HL-60 (cell line): Measurements from ENCODE around the gene FECH.

Experiments
- DNase-seq, 2 experiments: peaks; one replicate each; pipeline ENCODE4 v3.0.0-alpha.2; 2010 to 2020; ENCODE audit warnings: low read depth in 1 of 2, low spot score in 1 of 2
- H3K27ac ChIP-seq: fragments of 250-450 bp; sonication (Bioruptor Pico); replicated peaks from 2 replicates; pipeline ENCODE4 v1.5.1; 2020; ENCODE audit warnings: mild to moderate bottlenecking, moderate library complexity
- H3K27me3 ChIP-seq: fragments of 250-450 bp; sonication (Bioruptor Pico); 2 replicates; pipeline ENCODE4 v1.5.1; 2021; ENCODE audit warnings: mild to moderate bottlenecking, moderate library complexity; ENCODE audit not compliant: insufficient read depth, poor library complexity, severe bottlenecking
- H3K4me3 ChIP-seq: replicated peaks from 2 replicates; pipeline ENCODE4 v1.5.1; 2011; ENCODE audit warnings: mild to moderate bottlenecking, control low read depth, low read length; ENCODE audit not compliant: insufficient read depth
- CTCF ChIP-seq: IDR thresholded peaks from one replicate; pipeline ENCODE4 v1.5.1; 2011; ENCODE audit warnings: low read length, control low read depth, inconsistent platforms; ENCODE audit not compliant: insufficient read depth
- GABPA ChIP-seq: IDR thresholded peaks from 2 replicates; pipeline ENCODE4 v1.6.1; 2012; ENCODE audit warnings: low read depth
- POLR2AphosphoS5 ChIP-seq: IDR thresholded peaks from 2 replicates; pipeline ENCODE4 v1.6.1; 2012; ENCODE audit warnings: low read depth
- REST ChIP-seq: IDR thresholded peaks from 2 replicates; pipeline ENCODE4 v1.6.1; 2012; ENCODE audit warnings: low read depth; ENCODE audit not compliant: insufficient replicate concordance
- SPI1 ChIP-seq: IDR thresholded peaks from 2 replicates; pipeline ENCODE4 v1.6.1; 2012; ENCODE audit warnings: low read depth, mild to moderate bottlenecking, borderline replicate concordance

The FECH gene

GRCh38 chr18:57587098-57587661 is 678 bp upstream of the FECH start:
- H3K4me3 ChIP-seq, result peak overlapping the region; percentile 87
- no peak overlapping the region; the same call in 1 of the 2 replicates for H3K27ac ChIP-seq
- TF ChIP-seq CTCF (no peak), SPI1 (no peak), REST (no peak), POLR2AphosphoS5 (no peak), GABPA (no peak)
- no peak for DNase-seq
- no peaks in the 10 kb centered on the region for H3K27me3 ChIP-seq

GRCh38 chr18:57585855-57586250 is 649 bp downstream of the FECH start:
- peak overlapping the region; percentile 87 for H3K4me3 ChIP-seq
- peak overlapping the region; percentile 59 for H3K27ac ChIP-seq
- TF ChIP-seq REST (peak; percentile 13), GABPA (no peak)
- DNase-seq, result no peak
- no peaks in the 10 kb centered on the region for H3K27me3 ChIP-seq

- DNase-seq, result no peak
- Histone ChIP-seq H3K27me3 (no peaks in the 10 kb centered on the region), H3K27ac (no peak overlapping the region), H3K4me3 (peak overlapping the region; percentile 87)
- TF ChIP-seq REST, result no peak
- no peak for TF ChIP-seq CTCF
- no peak for TF ChIP-seq GABPA
These were observed 1.1 kb downstream of the FECH start for GRCh38 chr18:57585421-57585820.

- TF ChIP-seq CTCF (no peak), GABPA (no peak), POLR2AphosphoS5 (no peak), SPI1 (no peak), REST (no peak)
- no peak overlapping the region for H3K4me3 ChIP-seq
- no peak for DNase-seq
- no peaks in the 10 kb centered on the region for H3K27me3 ChIP-seq
- no peak overlapping the region for H3K27ac ChIP-seq
These were observed 2.1 kb downstream of the FECH start for GRCh38 chr18:57584444-57584843.
